ENCODE measurements around the gene NDUFS3.

GRCh38 chr11:47571895-47572294, 7.0 kb upstream of the NDUFS3 start:
- TF ChIP-seq CTCF (IDR thresholded peaks at IDR 0.05; ENCODE audit: poor library complexity) (no peak), EZH2 (IDR thresholded peaks at IDR 0.05; ENCODE audit: borderline replicate concordance) (no peak)

All from hepatocyte (in vitro differentiated cells).